Liver (tissue), 9 donors: ENCODE measurements around the gene ATF7. TPM values are rescaled to one million over a fixed set of nuclear protein-coding genes. Genes with fewer than 3 reads are reported as not detected.

ENCODE experiments used
- DNase-seq: peaks from one replicate; pipeline ENCODE4 v3.0.0-alpha.2; 2017; ENCODE audit warnings: low spot score
- H3K27ac ChIP-seq, 2 donors: one replicate each; pipeline ENCODE4 v1.7.0; 2013; ENCODE audit warnings: inconsistent platforms in 2 of 2, low read length in 2 of 2, control low read depth in 1 of 2, low read depth in 1 of 2, mild to moderate bottlenecking in 1 of 2
- H3K27me3 ChIP-seq, 4 donors: one replicate each; pipeline versions ENCODE4 v1.6.1 to v1.7.0; 2013; ENCODE audit warnings: low read length in 3 of 4, inconsistent platforms in 1 of 4, mild to moderate bottlenecking in 1 of 4, moderate library complexity in 1 of 4; ENCODE audit not compliant: control insufficient read depth in 4 of 4, insufficient read depth in 4 of 4
- H3K36me3 ChIP-seq, 4 donors: one replicate each; pipeline versions ENCODE4 v1.6.1 to v1.7.0; 2013; ENCODE audit warnings: low read length in 3 of 4, mild to moderate bottlenecking in 3 of 4, low read depth in 1 of 4, moderate library complexity in 1 of 4; ENCODE audit not compliant: control insufficient read depth in 4 of 4, insufficient read depth in 3 of 4
- H3K4me1 ChIP-seq, 4 donors: one replicate each; pipeline versions ENCODE4 v1.6.1 to v1.7.0; 2013; ENCODE audit warnings: low read length in 3 of 4, mild to moderate bottlenecking in 3 of 4, moderate library complexity in 1 of 4; ENCODE audit not compliant: control insufficient read depth in 4 of 4, insufficient read depth in 4 of 4
- H3K4me3 ChIP-seq, 3 donors: one replicate each; pipeline versions ENCODE4 v1.6.1 to v1.7.0; 2013; ENCODE audit warnings: low read length in 3 of 3, control low read depth in 1 of 3, low read depth in 1 of 3, mild to moderate bottlenecking in 1 of 3
- H3K9ac ChIP-seq, 2 donors: one replicate each; pipeline ENCODE4 v1.7.0; 2013; ENCODE audit warnings: low read length in 2 of 2, mild to moderate bottlenecking in 2 of 2, moderate library complexity in 2 of 2, control low read depth in 1 of 2, low read depth in 1 of 2
- H3K9me3 ChIP-seq, 4 donors: one replicate each; pipeline versions ENCODE4 v1.6.1 to v1.7.0; 2013; ENCODE audit warnings: low read length in 3 of 4; ENCODE audit not compliant: control insufficient read depth in 4 of 4
- EGR1 ChIP-seq, 2 donors: IDR thresholded peaks; 2 replicates each; pipeline ENCODE4 v1.6.1; 2016 to 2018; ENCODE audit warnings: antibody characterized with exemption in 2 of 2, low read depth in 2 of 2
- FOXA1 ChIP-seq: IDR thresholded peaks from 2 replicates; pipeline ENCODE4 v1.6.1; 2016; ENCODE audit warnings: antibody characterized with exemption
- FOXA2 ChIP-seq: IDR thresholded peaks from 2 replicates; pipeline ENCODE4 v1.6.1; 2016; ENCODE audit warnings: antibody characterized with exemption
- GABPA ChIP-seq, 2 donors: IDR thresholded peaks in 1 of 2; conservative IDR thresholded peaks in 1 of 2; 2 replicates each; pipeline ENCODE4 v1.6.1; 2016; ENCODE audit warnings: antibody characterized with exemption in 2 of 2, mild to moderate bottlenecking in 1 of 2, moderate library complexity in 1 of 2
- HNF4A ChIP-seq, 2 donors: conservative IDR thresholded peaks; 2 replicates each; pipeline ENCODE4 v1.6.1; 2016; ENCODE audit warnings: antibody characterized with exemption in 2 of 2, mild to moderate bottlenecking in 2 of 2
- HNF4G ChIP-seq: IDR thresholded peaks from 2 replicates; pipeline ENCODE4 v1.6.1; 2016; ENCODE audit warnings: antibody characterized with exemption
- JUND ChIP-seq, 2 donors: IDR thresholded peaks; 2 replicates each; pipeline ENCODE4 v1.6.1; 2016; ENCODE audit warnings: antibody characterized with exemption in 2 of 2
- NR2F2 ChIP-seq: IDR thresholded peaks from 2 replicates; pipeline ENCODE4 v1.6.1; 2016; ENCODE audit warnings: antibody characterized with exemption
- RAD21 ChIP-seq, 2 donors: IDR thresholded peaks; 2 replicates each; pipeline ENCODE4 v1.6.1; 2016; ENCODE audit warnings: antibody characterized with exemption in 2 of 2, mild to moderate bottlenecking in 2 of 2
- RXRA ChIP-seq, 2 donors: IDR thresholded peaks; 2 replicates each; pipeline ENCODE4 v1.6.1; 2017 to 2018; ENCODE audit warnings: antibody characterized with exemption in 2 of 2, mild to moderate bottlenecking in 1 of 2
- SP1 ChIP-seq: IDR thresholded peaks from 2 replicates; pipeline ENCODE4 v1.6.1; 2018; ENCODE audit warnings: antibody characterized with exemption, mild to moderate bottlenecking
- TAF1 ChIP-seq: conservative IDR thresholded peaks from 2 replicates; pipeline ENCODE4 v1.6.1; 2016; ENCODE audit warnings: antibody characterized with exemption, mild to moderate bottlenecking
- YY1 ChIP-seq: IDR thresholded peaks from 2 replicates; pipeline ENCODE4 v1.6.1; 2016; ENCODE audit warnings: antibody characterized with exemption, mild to moderate bottlenecking
- WGBS: extraction: QIAGEN DNeasy Blood & Tissue Kit; methylation state at CpG from one replicate; pipeline ENCODE4 v1.1.7; 2013; 5-methylcytosine and 5-hydroxymethylcytosine counted together
- polyA plus RNA-seq, 2 donors: library from polyadenylated mRNA; stranded (reverse) in 1 of 2; unstranded in 1 of 2; fragments of 200-250 nt in 1 of 2; fragments of >200 nt in 1 of 2; fragmentation: Nextera tagmentation in 1 of 2; extraction: Ambion mirVana in 1 of 2; gene quantifications; one replicate each; pipeline versions ENCODE4 v1.2.1 to v1.2.3, GENCODE V29; 2013 to 2015
- total RNA-seq, 2 donors: library from RNA; depleted of rRNA; stranded (reverse); fragments of >200 nt; gene quantifications; one replicate each; pipeline ENCODE4 v1.2.3, GENCODE V29; 2014
- TF ChIP-seq, protein P1 (sequence below): fragments of 150-350 bp; IDR thresholded peaks from 2 replicates; pipeline ENCODE4 v1.5.1; 2017; ENCODE audit warnings: improper control_type of control experiment, low read depth, low read length; ENCODE audit not compliant: missing input control
- TF ChIP-seq, protein P2 (sequence below): IDR thresholded peaks from 2 replicates; pipeline ENCODE4 v1.6.1; 2016; ENCODE audit warnings: antibody characterized with exemption
- TF ChIP-seq, protein P3 (sequence below): IDR thresholded peaks from 2 replicates; pipeline ENCODE4 v1.6.1; 2016; ENCODE audit warnings: antibody characterized with exemption
- TF ChIP-seq, protein P4 (sequence below): IDR thresholded peaks from 2 replicates; pipeline ENCODE4 v1.6.1; 2016; ENCODE audit warnings: antibody characterized with exemption
- donor health status: healthy.
- donor health status: healthy.
- donor health status: healthy.
- donor health status: healthy.
- donor health status: healthy.

The ATF7 gene
- total and polyA plus RNA-seq, 4 donors, result 5.3 to 14.5 (median 9.9) TPM

DNA sequence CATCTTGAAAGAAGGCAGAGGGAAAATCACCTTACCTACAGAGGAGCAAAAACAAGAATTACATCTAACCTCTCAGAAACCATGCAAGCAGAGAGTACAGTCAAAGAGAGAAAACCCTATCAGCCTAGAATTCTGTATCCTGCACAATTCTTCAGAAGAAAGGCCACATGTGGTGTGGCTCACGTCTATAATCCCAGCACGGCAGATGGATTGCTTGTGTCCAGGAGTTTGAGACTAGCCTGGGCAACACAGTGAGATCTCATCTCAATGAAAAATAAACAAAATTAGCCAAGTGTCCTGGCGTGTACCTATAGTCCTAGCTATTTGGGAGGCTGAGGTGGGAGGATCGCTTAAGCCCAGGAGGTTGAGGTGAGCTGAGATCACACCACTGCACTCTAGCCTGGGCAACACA, 48.2 kb downstream of the ATF7 start:
- WGBS, result 90% methylated on average over 4 of the region's 4 CpGs
- no peaks in the 10 kb centered on the region for H3K9me3 ChIP-seq
- no peaks in the 10 kb centered on the region for H3K4me1 ChIP-seq
- DNase-seq, result no peak
- TF ChIP-seq HNF4G (no peak), FOXA1 (no peak), NR2F2 (no peak), HNF4A (conservative IDR thresholded peaks at IDR 0.05) (no peak)
- TF ChIP-seq, protein P1, sequence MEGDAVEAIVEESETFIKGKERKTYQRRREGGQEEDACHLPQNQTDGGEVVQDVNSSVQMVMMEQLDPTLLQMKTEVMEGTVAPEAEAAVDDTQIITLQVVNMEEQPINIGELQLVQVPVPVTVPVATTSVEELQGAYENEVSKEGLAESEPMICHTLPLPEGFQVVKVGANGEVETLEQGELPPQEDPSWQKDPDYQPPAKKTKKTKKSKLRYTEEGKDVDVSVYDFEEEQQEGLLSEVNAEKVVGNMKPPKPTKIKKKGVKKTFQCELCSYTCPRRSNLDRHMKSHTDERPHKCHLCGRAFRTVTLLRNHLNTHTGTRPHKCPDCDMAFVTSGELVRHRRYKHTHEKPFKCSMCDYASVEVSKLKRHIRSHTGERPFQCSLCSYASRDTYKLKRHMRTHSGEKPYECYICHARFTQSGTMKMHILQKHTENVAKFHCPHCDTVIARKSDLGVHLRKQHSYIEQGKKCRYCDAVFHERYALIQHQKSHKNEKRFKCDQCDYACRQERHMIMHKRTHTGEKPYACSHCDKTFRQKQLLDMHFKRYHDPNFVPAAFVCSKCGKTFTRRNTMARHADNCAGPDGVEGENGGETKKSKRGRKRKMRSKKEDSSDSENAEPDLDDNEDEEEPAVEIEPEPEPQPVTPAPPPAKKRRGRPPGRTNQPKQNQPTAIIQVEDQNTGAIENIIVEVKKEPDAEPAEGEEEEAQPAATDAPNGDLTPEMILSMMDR, result no peak
- TF ChIP-seq, protein P2, sequence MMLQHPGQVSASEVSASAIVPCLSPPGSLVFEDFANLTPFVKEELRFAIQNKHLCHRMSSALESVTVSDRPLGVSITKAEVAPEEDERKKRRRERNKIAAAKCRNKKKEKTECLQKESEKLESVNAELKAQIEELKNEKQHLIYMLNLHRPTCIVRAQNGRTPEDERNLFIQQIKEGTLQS, result no peak
- H3K36me3 ChIP-seq, result peaks cover 0 to 4% (median 0%) of the 10 kb centered on the region in 4 donors
- H3K9ac ChIP-seq, result no peak overlapping the region
- no peaks in the 10 kb centered on the region for H3K27me3 ChIP-seq
- no peak overlapping the region for H3K4me3 ChIP-seq
- no peak overlapping the region for H3K27ac ChIP-seq

DNA sequence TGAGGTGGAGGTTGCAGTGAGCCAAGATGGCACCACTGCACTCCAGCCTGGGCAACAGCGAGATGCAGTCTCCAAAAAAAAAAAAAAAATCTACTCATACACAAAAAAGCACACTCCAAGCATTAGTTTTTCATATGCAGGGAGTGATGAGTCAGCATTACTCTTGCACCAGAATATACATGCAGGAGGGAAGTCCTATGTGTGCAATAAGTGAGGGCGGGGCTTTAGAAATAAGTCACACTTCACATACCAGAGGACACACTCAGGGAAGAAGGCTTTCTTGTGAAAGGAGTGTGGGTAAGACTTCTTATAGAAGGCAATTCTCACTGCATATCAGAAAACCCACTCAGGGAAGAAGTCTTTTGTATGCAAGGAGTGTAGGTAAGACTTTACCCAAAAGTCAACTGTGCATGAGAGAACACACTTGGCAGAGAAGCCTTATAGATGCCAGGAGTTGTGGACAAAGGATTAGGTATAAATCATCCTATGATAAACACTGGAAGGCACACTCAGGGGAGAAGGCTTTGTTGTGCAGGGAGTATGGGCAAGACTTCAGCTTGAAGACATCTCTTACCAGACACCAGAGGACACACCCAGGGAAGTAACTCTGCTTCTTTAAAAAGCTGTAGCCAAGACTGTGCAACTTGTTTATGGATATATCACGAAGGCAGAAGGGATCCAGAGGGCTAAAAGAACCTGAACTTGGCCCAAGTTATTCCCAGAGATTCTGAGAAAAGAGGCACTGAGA, 50.5 kb downstream of the ATF7 start:
- Histone ChIP-seq H3K4me1 (no peaks in the 10 kb centered on the region), H3K9ac (no peak overlapping the region), H3K27ac (no peak overlapping the region), H3K4me3 (no peak overlapping the region), H3K27me3 (no peaks in the 10 kb centered on the region), H3K36me3 (peaks cover 0 to 4% (median 0%) of the 10 kb centered on the region in 4 donors), H3K9me3 (no peaks in the 10 kb centered on the region)
- WGBS, result 82% methylated on average over 3 of the region's 3 CpGs
- no peak for DNase-seq
- no peak for TF ChIP-seq FOXA2
- no peak for TF ChIP-seq SP1
- no peak for TF ChIP-seq HNF4G
- TF ChIP-seq RXRA (IDR thresholded peaks at IDR 0.05), result no peak
- TF ChIP-seq, protein P2, result no peak
- TF ChIP-seq, protein P3, sequence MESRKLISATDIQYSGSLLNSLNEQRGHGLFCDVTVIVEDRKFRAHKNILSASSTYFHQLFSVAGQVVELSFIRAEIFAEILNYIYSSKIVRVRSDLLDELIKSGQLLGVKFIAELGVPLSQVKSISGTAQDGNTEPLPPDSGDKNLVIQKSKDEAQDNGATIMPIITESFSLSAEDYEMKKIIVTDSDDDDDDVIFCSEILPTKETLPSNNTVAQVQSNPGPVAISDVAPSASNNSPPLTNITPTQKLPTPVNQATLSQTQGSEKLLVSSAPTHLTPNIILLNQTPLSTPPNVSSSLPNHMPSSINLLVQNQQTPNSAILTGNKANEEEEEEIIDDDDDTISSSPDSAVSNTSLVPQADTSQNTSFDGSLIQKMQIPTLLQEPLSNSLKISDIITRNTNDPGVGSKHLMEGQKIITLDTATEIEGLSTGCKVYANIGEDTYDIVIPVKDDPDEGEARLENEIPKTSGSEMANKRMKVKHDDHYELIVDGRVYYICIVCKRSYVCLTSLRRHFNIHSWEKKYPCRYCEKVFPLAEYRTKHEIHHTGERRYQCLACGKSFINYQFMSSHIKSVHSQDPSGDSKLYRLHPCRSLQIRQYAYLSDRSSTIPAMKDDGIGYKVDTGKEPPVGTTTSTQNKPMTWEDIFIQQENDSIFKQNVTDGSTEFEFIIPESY, result no peak
- no peak for TF ChIP-seq EGR1 (IDR thresholded peaks at IDR 0.05; ENCODE audit: low read depth in 2 of 2)
- no peak for TF ChIP-seq FOXA1
- no peak for TF ChIP-seq RAD21 (IDR thresholded peaks at IDR 0.05)
- TF ChIP-seq, protein P4, sequence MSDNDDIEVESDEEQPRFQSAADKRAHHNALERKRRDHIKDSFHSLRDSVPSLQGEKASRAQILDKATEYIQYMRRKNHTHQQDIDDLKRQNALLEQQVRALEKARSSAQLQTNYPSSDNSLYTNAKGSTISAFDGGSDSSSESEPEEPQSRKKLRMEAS, result no peak
- TF ChIP-seq TAF1, result no peak
- no peak for TF ChIP-seq JUND (IDR thresholded peaks at IDR 0.05)
- TF ChIP-seq, protein P1, result no peak
- no peak for TF ChIP-seq HNF4A (conservative IDR thresholded peaks at IDR 0.05)
- TF ChIP-seq YY1, result no peak
- no peak for TF ChIP-seq NR2F2
- no peak for TF ChIP-seq GABPA (IDR thresholded peaks at IDR 0.05 in 1 of 2, conservative IDR thresholded peaks at IDR 0.05 in 1 of 2)
